Transverse colon (tissue), 4 donors: ENCODE measurements around the gene ZBTB16. TPM values are rescaled to one million over a fixed set of nuclear protein-coding genes. Genes with fewer than 3 reads are reported as not detected.

ENCODE experiments used
- DNase-seq: peaks from one replicate; pipeline ENCODE4 v3.0.0-alpha.2; 2019
- H3K27ac ChIP-seq, 4 donors: fragments of 200-600 bp; sonication (generic); 2 replicates each; pipeline ENCODE4 v1.5.1; 2016 to 2018; ENCODE audit warnings: inconsistent platforms in 4 of 4
- H3K27me3 ChIP-seq: fragments of 200-600 bp; sonication (generic); 2 replicates; pipeline ENCODE4 v1.5.1; 2017; ENCODE audit warnings: inconsistent platforms
- H3K36me3 ChIP-seq, 4 donors: fragments of 200-600 bp; sonication (generic); 2 replicates each; pipeline ENCODE4 v1.5.1; 2017 to 2019; ENCODE audit warnings: inconsistent platforms in 4 of 4
- H3K4me1 ChIP-seq, 4 donors: fragments of 200-600 bp; sonication (generic); 2 replicates each; pipeline ENCODE4 v1.5.1; 2017 to 2020; ENCODE audit warnings: inconsistent platforms in 4 of 4
- H3K4me3 ChIP-seq, 4 donors: fragments of 200-600 bp; sonication (generic); 1 replicate in 1 of 4; 2 replicates in 3 of 4; pipeline versions ENCODE4 v1.5.1 to v1.6.1; 2017 to 2019; ENCODE audit warnings: inconsistent platforms in 4 of 4
- H3K9me3 ChIP-seq, 2 donors: fragments of 200-600 bp; sonication (generic); 2 replicates each; pipeline ENCODE4 v1.5.1; 2017 to 2019; ENCODE audit warnings: inconsistent platforms in 2 of 2
- CTCF ChIP-seq, 5 experiments: fragments of 200-600 bp in 3 of 5; fragments of 450-650 bp in 2 of 5; sonication (generic) in 3 of 5; IDR thresholded peaks; 1 replicate in 2 of 5; 2 replicates in 3 of 5; pipeline ENCODE4 v1.5.1; 2016 to 2017; ENCODE audit warnings: antibody characterized with exemption in 5 of 5, inconsistent platforms in 3 of 5, mild to moderate bottlenecking in 2 of 5, moderate library complexity in 1 of 5
- EP300 ChIP-seq: sonication (generic); formaldehyde crosslinking; IDR thresholded peaks from one replicate; pipeline ENCODE4 v1.6.1; 2017; ENCODE audit warnings: antibody characterized with exemption, low read depth
- POLR2A ChIP-seq: fragments of 450-650 bp; IDR thresholded peaks from one replicate; pipeline ENCODE4 v1.6.1; 2016; ENCODE audit warnings: antibody characterized with exemption, mild to moderate bottlenecking, moderate library complexity
- POLR2AphosphoS5 ChIP-seq, 3 donors: sonication (generic); formaldehyde crosslinking; IDR thresholded peaks; one replicate each; pipeline ENCODE4 v1.6.1; 2016; ENCODE audit warnings: antibody characterized with exemption in 3 of 3
- WGBS, 2 donors: methylation state at CpG; one replicate each; pipeline ENCODE4 v1.1.5; 2018; ENCODE audit warnings: low coverage in 1 of 2; 5-methylcytosine and 5-hydroxymethylcytosine counted together
- in situ Hi-C, 4 donors: fragments of 200-750 bp; cut with MboI; loops; one replicate each; pipeline versions ENCODE4 v1.15.0 to v1.15.1; 2017; ENCODE audit warnings: low sequenced_read_pairs in 3 of 4, low pct_ligation_motif_present in 1 of 4, low pct_unique_long_range_greater_than_20kb in 1 of 4
- intact Hi-C: fragments of 100-400 bp; cut with DNase I; formaldehyde crosslinking; loops from one replicate; pipeline ENCODE4 v1.15.1; 2023; ENCODE audit warnings: low total_unique reads
- total RNA-seq, 4 donors: library from RNA; depleted of rRNA; stranded (reverse); fragments of >200 nt; gene quantifications; one replicate each; pipeline ENCODE4 v1.1.0, GENCODE V29; 2016

The ZBTB16 gene
- total RNA-seq, 4 donors from 2014 or later = 108 to 271 (median 155) TPM

- no peak overlapping the region for H3K27ac ChIP-seq
- peaks cover 9% of the 10 kb centered on the region for H3K27me3 ChIP-seq
- H3K4me1 ChIP-seq = peaks cover 0 to 26% (median 13%) of the 10 kb centered on the region in 4 donors
- in situ Hi-C loops = loop anchor here in 3 of 4 donors (5.0 to 25.0 kb wide), 6 partner anchors 226 to 376 kb away; partner anchors contain the start of gene USP28 (in 1 of the 3)
- 30 to 70% methylated on average over 2 to 7 of the region's 7 CpGs for WGBS, 2 donors
- intact Hi-C loops = loop anchor here (2.0 to 5.0 kb wide), 2 partner anchors 226 to 271 kb away; no protein-coding TSS in a partner anchor
- TF ChIP-seq POLR2A = no peak
- no peak for TF ChIP-seq EP300
- no peak for TF ChIP-seq POLR2AphosphoS5 (IDR thresholded peaks at IDR 0.05)
- TF ChIP-seq CTCF (IDR thresholded peaks at IDR 0.05) = no peak
- H3K4me3 ChIP-seq = no peak overlapping the region
- H3K36me3 ChIP-seq = no peaks in the 10 kb centered on the region
- DNase-seq = no peak
- H3K9me3 ChIP-seq = no peaks in the 10 kb centered on the region
Observed at GRCh38 chr11:114263513-114264170, 204.1 kb downstream of the ZBTB16 start.

GRCh38 chr11:114264381-114264780 lies 204.9 kb downstream of the ZBTB16 start:
- no peak overlapping the region for H3K27ac ChIP-seq
- peaks cover 0 to 18% (median 12%) of the 10 kb centered on the region in 4 donors for H3K4me1 ChIP-seq
- peaks cover 12% of the 10 kb centered on the region for H3K27me3 ChIP-seq
- DNase-seq = no peak
- TF ChIP-seq POLR2AphosphoS5 (IDR thresholded peaks at IDR 0.05) = no peak
- no peak for TF ChIP-seq POLR2A
- TF ChIP-seq CTCF (IDR thresholded peaks at IDR 0.05) = no peak
- TF ChIP-seq EP300 = no peak
- WGBS, 2 donors = 84% methylated on average over 2 of the region's 2 CpGs; no CpG with 5 or more reads in 1 of the 2 donors
- in situ Hi-C loops = loop anchor here in 3 of 4 donors (5.0 to 25.0 kb wide), 6 partner anchors 227 to 377 kb away; partner anchors contain the start of gene USP28 (in 1 of the 3)
- H3K9me3 ChIP-seq = no peaks in the 10 kb centered on the region
- intact Hi-C loops = loop anchor here (5.0 kb wide), 1 partner anchor 227 kb away; no protein-coding TSS in a partner anchor
- no peak overlapping the region for H3K4me3 ChIP-seq
- no peaks in the 10 kb centered on the region for H3K36me3 ChIP-seq

- in situ Hi-C loops (loop anchor here in 2 of 4 donors (10.0 to 25.0 kb wide), 4 partner anchors 228 to 378 kb away; partner anchors contain the start of gene USP28 (in 1 of the 2)), intact Hi-C loops (loop anchor here (5.0 kb wide), 1 partner anchor 373 kb away; no protein-coding TSS in a partner anchor)
- H3K9me3 ChIP-seq = no peaks in the 10 kb centered on the region
- H3K27ac ChIP-seq = no peak overlapping the region
- peaks cover 17% of the 10 kb centered on the region for H3K27me3 ChIP-seq
- DNase-seq = no peak
- H3K36me3 ChIP-seq = no peaks in the 10 kb centered on the region
- no peak overlapping the region for H3K4me3 ChIP-seq
- TF ChIP-seq EP300 (no peak), POLR2AphosphoS5 (IDR thresholded peaks at IDR 0.05) (no peak), CTCF (IDR thresholded peaks at IDR 0.05) (no peak), POLR2A (no peak)
- WGBS, 2 donors = 78 to 79% methylated on average over 6 to 8 of the region's 8 CpGs
- H3K4me1 ChIP-seq = peaks cover 0 to 11% (median 5%) of the 10 kb centered on the region in 4 donors
Observed at GRCh38 chr11:114265122-114265878, 205.8 kb downstream of the ZBTB16 start.

GRCh38 chr11:114269498-114269897 lies 210.0 kb downstream of the ZBTB16 start:
- peaks cover 16% of the 10 kb centered on the region for H3K27me3 ChIP-seq
- 71 to 81% methylated on average over 2 of the region's 2 CpGs for WGBS, 2 donors
- intact Hi-C loops = loop anchor here (5.0 kb wide), 1 partner anchor 377 kb away; no protein-coding TSS in a partner anchor
- H3K4me3 ChIP-seq = no peak overlapping the region
- H3K36me3 ChIP-seq = no peaks in the 10 kb centered on the region
- H3K9me3 ChIP-seq = no peaks in the 10 kb centered on the region
- no peak for DNase-seq
- in situ Hi-C loops = loop anchor here in 2 of 4 donors (10.0 to 25.0 kb wide), 4 partner anchors 232 to 382 kb away; partner anchors contain the start of gene USP28 (in 1 of the 2)
- no peak overlapping the region for H3K27ac ChIP-seq
- H3K4me1 ChIP-seq = no peaks in the 10 kb centered on the region
- TF ChIP-seq EP300 (no peak), POLR2AphosphoS5 (IDR thresholded peaks at IDR 0.05) (no peak), CTCF (IDR thresholded peaks at IDR 0.05) (no peak)
